Endodermal cell (in vitro differentiated cells): ENCODE data around the gene TPST2. TPM values are rescaled to one million over a fixed set of nuclear protein-coding genes. Genes with fewer than 3 reads are reported as not detected.

Experiments used
- DNase-seq: peaks from one replicate; pipeline ENCODE4 v3.0.0-alpha.2; 2017
- H3K27ac ChIP-seq: 2 replicates; pipeline ENCODE4 v1.5.1; 2013; ENCODE audit warnings: mild to moderate bottlenecking, low read depth, low read length, moderate library complexity
- H3K27me3 ChIP-seq: 2 replicates; pipeline ENCODE4 v1.6.1; 2013; ENCODE audit warnings: mild to moderate bottlenecking, low read length, moderate library complexity; ENCODE audit not compliant: insufficient read depth, control insufficient read depth, poor library complexity, severe bottlenecking
- H3K36me3 ChIP-seq: 2 replicates; pipeline ENCODE4 v1.7.0; 2013; ENCODE audit warnings: mild to moderate bottlenecking, low read length, moderate library complexity; ENCODE audit not compliant: control insufficient read depth, insufficient read depth
- H3K4me1 ChIP-seq: one replicate; pipeline ENCODE4 v1.7.0; 2013; ENCODE audit warnings: low read length; ENCODE audit not compliant: control insufficient read depth, insufficient read depth
- H3K4me3 ChIP-seq: 2 replicates; pipeline ENCODE4 v1.5.1; 2013; ENCODE audit warnings: mild to moderate bottlenecking, low read length, moderate library complexity
- H3K9ac ChIP-seq: 2 replicates; pipeline ENCODE4 v1.6.1; 2013; ENCODE audit warnings: mild to moderate bottlenecking, low read length, moderate library complexity; ENCODE audit not compliant: poor library complexity, severe bottlenecking; ENCODE audit errors: extremely low read depth
- H3K9me3 ChIP-seq: 2 replicates; pipeline ENCODE4 v1.6.1; 2013; ENCODE audit warnings: mild to moderate bottlenecking, low read length, moderate library complexity; ENCODE audit not compliant: control insufficient read depth
- H3K27ac Mint-ChIP-seq: 2 replicates; pipeline ENCODE4 v1.8.0; 2020; ENCODE audit warnings: mixed read lengths
- H3K27me3 Mint-ChIP-seq: 2 replicates; pipeline ENCODE4 v1.8.0; 2021; ENCODE audit warnings: mild to moderate bottlenecking, mixed read lengths; ENCODE audit not compliant: insufficient read depth
- H3K36me3 Mint-ChIP-seq: 2 replicates; pipeline ENCODE4 v1.8.0; 2020; ENCODE audit warnings: low read depth, mixed read lengths
- H3K4me1 Mint-ChIP-seq: 2 replicates; pipeline ENCODE4 v1.8.0; 2020; ENCODE audit warnings: mixed read lengths
- H3K4me3 Mint-ChIP-seq: 2 replicates; pipeline ENCODE4 v1.8.0; 2020; ENCODE audit warnings: mild to moderate bottlenecking, moderate library complexity, mixed read lengths
- H3K9me3 Mint-ChIP-seq: 2 replicates; pipeline ENCODE4 v1.8.0; 2020; ENCODE audit warnings: mild to moderate bottlenecking, mixed read lengths
- WGBS, 2 experiments: methylation state at CpG; one replicate each; pipeline versions ENCODE4 v1.1.5 to v1.1.7; 2013; ENCODE audit warnings: missing lambda C conversion rate in 2 of 2, mixed read lengths in 1 of 2; ENCODE audit not compliant: insufficient coverage in 1 of 2, insufficient read length in 1 of 2; 5-methylcytosine and 5-hydroxymethylcytosine counted together
- total RNA-seq, 2 donors: library from RNA; stranded (reverse); fragmentation: NEBNext Ultra II Directional in 1 of 2; extraction: Animal tissue kit (Norgen Biotek cat#: 25700) in 1 of 2; gene quantifications; 2 replicates in 1 of 2; 3 replicates in 1 of 2; pipeline ENCODE4 v1.2.1, GENCODE V29; 2021
- TF ChIP-seq, protein P1 (sequence below): fragments of 200-600 bp; sonication (generic); conservative IDR thresholded peaks from 2 replicates; pipeline ENCODE4 v1.5.0; 2021; ENCODE audit warnings: antibody characterized with exemption, mild to moderate bottlenecking

TPST2 gene
- total RNA-seq, 2 donors from 2014 or later, result 38.9 to 53.2 TPM

DNA sequence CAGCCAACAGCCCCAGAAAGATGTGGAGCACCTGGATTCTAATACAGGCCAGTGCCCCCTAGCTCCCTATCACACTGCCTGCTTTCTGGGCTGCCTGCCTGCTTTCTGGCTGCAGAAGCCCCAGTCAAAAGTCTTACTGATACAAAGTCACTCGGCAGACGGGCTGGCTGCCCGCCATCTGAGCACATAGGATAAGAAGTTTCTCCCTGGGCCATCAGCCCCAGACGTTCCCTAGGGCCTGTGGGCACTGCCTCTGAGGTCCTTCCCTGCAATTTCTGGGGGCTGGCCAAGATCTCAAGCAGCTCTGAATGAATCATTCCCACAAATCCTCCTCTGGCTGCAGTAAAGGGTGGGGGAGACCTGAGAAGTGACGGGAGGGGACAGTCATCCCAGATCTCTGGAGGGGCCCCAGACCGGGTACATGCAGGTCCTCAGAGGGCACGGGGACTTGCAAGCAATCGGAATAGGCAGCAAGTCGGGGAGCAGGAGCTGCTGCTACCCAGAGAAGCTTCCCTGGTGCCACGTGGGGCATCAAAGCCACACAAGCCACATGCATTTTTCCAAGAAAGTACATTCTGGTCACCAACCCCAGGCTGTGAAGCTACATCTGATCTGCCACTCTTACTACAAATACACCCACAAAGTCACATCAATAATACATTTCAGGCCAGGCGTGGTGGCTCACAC lies 4.7 kb downstream of the TPST2 start:
- H3K4me3 ChIP-seq, result no peak overlapping the region
- 85 to 91% methylated on average over 8 to 11 of the region's 11 CpGs for WGBS, 2 experiments
- Mint-ChIP-seq H3K9me3 (no peaks in the 10 kb centered on the region), H3K27ac (peak overlapping the region; percentile 81), H3K4me3 (no peak overlapping the region), H3K27me3 (no peaks in the 10 kb centered on the region), H3K4me1 (peaks cover 24% of the 10 kb centered on the region), H3K36me3 (peaks cover 26% of the 10 kb centered on the region)
- DNase-seq, result no peak
- H3K9ac ChIP-seq, result no peak overlapping the region
- TF ChIP-seq, protein P1, sequence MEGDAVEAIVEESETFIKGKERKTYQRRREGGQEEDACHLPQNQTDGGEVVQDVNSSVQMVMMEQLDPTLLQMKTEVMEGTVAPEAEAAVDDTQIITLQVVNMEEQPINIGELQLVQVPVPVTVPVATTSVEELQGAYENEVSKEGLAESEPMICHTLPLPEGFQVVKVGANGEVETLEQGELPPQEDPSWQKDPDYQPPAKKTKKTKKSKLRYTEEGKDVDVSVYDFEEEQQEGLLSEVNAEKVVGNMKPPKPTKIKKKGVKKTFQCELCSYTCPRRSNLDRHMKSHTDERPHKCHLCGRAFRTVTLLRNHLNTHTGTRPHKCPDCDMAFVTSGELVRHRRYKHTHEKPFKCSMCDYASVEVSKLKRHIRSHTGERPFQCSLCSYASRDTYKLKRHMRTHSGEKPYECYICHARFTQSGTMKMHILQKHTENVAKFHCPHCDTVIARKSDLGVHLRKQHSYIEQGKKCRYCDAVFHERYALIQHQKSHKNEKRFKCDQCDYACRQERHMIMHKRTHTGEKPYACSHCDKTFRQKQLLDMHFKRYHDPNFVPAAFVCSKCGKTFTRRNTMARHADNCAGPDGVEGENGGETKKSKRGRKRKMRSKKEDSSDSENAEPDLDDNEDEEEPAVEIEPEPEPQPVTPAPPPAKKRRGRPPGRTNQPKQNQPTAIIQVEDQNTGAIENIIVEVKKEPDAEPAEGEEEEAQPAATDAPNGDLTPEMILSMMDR, result peak; percentile 30
- H3K27me3 ChIP-seq, result no peaks in the 10 kb centered on the region
- no peak overlapping the region for H3K27ac ChIP-seq
- peaks cover 5% of the 10 kb centered on the region for H3K9me3 ChIP-seq
- H3K4me1 ChIP-seq, result no peaks in the 10 kb centered on the region
- H3K36me3 ChIP-seq, result peaks cover 14% of the 10 kb centered on the region

DNA sequence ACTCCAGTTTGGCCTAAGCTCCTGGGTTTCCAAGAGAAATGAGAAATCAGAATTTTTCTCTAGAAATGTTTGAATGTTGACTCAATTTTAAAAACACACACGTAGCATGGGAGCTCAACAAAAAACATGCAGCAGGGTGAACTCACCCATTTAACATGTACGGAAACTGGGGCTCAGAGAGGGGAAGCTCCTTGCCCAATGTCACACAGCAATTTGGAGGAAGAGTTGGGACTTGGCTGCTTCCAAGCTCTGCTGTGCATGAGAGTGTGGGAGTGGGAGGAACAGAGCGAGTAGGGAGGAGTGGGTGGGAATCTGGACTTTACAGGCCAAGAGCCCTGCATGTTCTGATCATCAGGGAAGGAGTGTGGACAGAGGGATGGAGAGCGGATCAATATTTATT lies 5.9 kb downstream of the TPST2 start:
- no peak overlapping the region for H3K4me3 ChIP-seq
- H3K9me3 ChIP-seq, result peaks cover 5% of the 10 kb centered on the region
- H3K4me3 Mint-ChIP-seq, result no peak overlapping the region
- H3K36me3 Mint-ChIP-seq, result peaks cover 28% of the 10 kb centered on the region
- peaks cover 14% of the 10 kb centered on the region for H3K36me3 ChIP-seq
- WGBS, 2 experiments, result 62 to 67% methylated on average over 3 to 4 of the region's 4 CpGs
- DNase-seq, result no peak
- H3K4me1 Mint-ChIP-seq, result peaks cover 34% of the 10 kb centered on the region
- no peaks in the 10 kb centered on the region for H3K27me3 ChIP-seq
- no peaks in the 10 kb centered on the region for H3K9me3 Mint-ChIP-seq
- TF ChIP-seq, protein P1, result no peak
- H3K27me3 Mint-ChIP-seq, result no peaks in the 10 kb centered on the region
- H3K4me1 ChIP-seq, result no peaks in the 10 kb centered on the region
- H3K27ac ChIP-seq, result no peak overlapping the region
- H3K9ac ChIP-seq, result no peak overlapping the region
- H3K27ac Mint-ChIP-seq, result no peak overlapping the region

DNA sequence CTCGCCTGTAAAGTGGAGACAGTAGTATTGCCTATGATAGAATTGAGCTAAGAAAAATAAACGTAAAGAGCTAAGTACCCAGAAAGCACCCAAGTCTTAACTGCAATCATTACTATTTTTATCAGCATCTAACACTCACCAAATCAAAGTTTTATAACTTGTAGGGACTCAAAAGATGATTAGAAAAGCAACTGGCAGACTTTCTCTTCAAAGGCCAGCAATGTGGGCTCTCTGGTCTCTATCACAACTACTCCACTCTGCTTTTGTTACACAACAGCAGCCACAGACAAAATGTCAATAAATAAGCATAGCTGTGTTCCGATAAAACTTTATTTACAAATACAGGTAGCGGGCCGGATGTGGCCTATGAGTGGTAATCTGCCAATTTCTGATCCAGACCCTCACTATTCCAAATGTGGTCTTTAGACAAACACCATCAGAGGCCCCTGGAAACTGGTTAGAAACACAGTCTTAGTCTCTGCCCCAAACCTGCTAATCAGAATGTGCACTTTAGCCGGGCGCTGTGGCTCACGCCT lies 8.2 kb downstream of the TPST2 start:
- H3K27me3 Mint-ChIP-seq, result no peaks in the 10 kb centered on the region
- no peak for DNase-seq
- no peak overlapping the region for H3K4me3 Mint-ChIP-seq
- H3K27ac ChIP-seq, result no peak overlapping the region
- H3K36me3 ChIP-seq, result peaks cover 19% of the 10 kb centered on the region
- no peaks in the 10 kb centered on the region for H3K9me3 ChIP-seq
- peaks cover 32% of the 10 kb centered on the region for H3K4me1 Mint-ChIP-seq
- TF ChIP-seq, protein P1, result no peak
- no peaks in the 10 kb centered on the region for H3K4me1 ChIP-seq
- H3K27ac Mint-ChIP-seq, result no peak overlapping the region
- H3K4me3 ChIP-seq, result no peak overlapping the region
- no peak overlapping the region for H3K9ac ChIP-seq
- WGBS, 2 experiments, result 95% methylated on average over 6 to 8 of the region's 8 CpGs
- H3K27me3 ChIP-seq, result no peaks in the 10 kb centered on the region
- peaks cover 24% of the 10 kb centered on the region for H3K36me3 Mint-ChIP-seq
- no peaks in the 10 kb centered on the region for H3K9me3 Mint-ChIP-seq
